Measurements from ENCODE around the gene ZNF627. TPM values are rescaled to one million over a fixed set of nuclear protein-coding genes. Genes with fewer than 3 reads are reported as not detected.
"Not testable (repeated sequence)": the region's sequence is repeated elsewhere in the genome, so short reads cannot be mapped to it uniquely, and the experiment has no call there.

ZNF627 gene
- total RNA-seq, 1 donor from 2014 or later, result 48.2 TPM

DNA sequence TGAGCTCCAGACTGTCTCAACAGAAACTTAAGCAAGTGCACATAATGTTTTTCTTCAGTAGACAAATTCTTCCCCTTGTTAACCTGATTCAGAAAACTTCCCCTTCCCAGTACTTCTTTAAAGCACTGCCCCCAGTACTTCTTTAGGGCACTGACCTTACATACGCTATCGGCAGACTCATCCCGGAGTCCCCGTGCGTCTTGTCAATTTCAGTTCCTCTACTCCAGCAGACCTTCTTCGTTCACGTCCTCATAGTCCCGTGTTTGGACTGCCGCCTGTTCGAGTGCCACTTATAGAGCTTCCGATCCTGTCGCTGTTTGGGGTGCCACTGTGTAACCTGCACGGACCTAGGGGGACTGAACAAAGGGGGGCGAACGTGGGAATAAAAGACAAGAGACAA lies 29.0 kb downstream of the ZNF627 start:
- peaks cover 4% of the 10 kb centered on the region for H3K9me3 Mint-ChIP-seq (ENCODE audit: unreplicated experiment)
- peaks cover 8% of the 10 kb centered on the region for H3K36me3 Mint-ChIP-seq (ENCODE audit: unreplicated experiment)
- no peak for DNase-seq
- no peaks in the 10 kb centered on the region for H3K4me1 Mint-ChIP-seq (ENCODE audit: low read depth, unreplicated experiment)
- no peak overlapping the region for H3K27ac Mint-ChIP-seq (ENCODE audit: unreplicated experiment)
- TF ChIP-seq CTCF (IDR thresholded peaks at IDR 0.05; ENCODE audit: partially characterized antibody, unreplicated experiment), result no peak
- H3K4me3 Mint-ChIP-seq (ENCODE audit: unreplicated experiment), result no peak overlapping the region
- H3K27me3 Mint-ChIP-seq (ENCODE audit: unreplicated experiment), result peaks cover 10% of the 10 kb centered on the region

GRCh38 chr19:11633223-11633622 lies 35.9 kb downstream of the ZNF627 start:
- Mint-ChIP-seq H3K4me3 (ENCODE audit: unreplicated experiment) (no peak overlapping the region), H3K9me3 (ENCODE audit: unreplicated experiment) (peaks cover 3% of the 10 kb centered on the region), H3K27me3 (ENCODE audit: unreplicated experiment) (no peaks in the 10 kb centered on the region), H3K4me1 (ENCODE audit: low read depth, unreplicated experiment) (no peaks in the 10 kb centered on the region), H3K36me3 (ENCODE audit: unreplicated experiment) (peaks cover 15% of the 10 kb centered on the region), H3K27ac (ENCODE audit: unreplicated experiment) (no peak overlapping the region)
- TF ChIP-seq CTCF (IDR thresholded peaks at IDR 0.05; ENCODE audit: partially characterized antibody, unreplicated experiment), result no peak
- no peak for DNase-seq

DNA sequence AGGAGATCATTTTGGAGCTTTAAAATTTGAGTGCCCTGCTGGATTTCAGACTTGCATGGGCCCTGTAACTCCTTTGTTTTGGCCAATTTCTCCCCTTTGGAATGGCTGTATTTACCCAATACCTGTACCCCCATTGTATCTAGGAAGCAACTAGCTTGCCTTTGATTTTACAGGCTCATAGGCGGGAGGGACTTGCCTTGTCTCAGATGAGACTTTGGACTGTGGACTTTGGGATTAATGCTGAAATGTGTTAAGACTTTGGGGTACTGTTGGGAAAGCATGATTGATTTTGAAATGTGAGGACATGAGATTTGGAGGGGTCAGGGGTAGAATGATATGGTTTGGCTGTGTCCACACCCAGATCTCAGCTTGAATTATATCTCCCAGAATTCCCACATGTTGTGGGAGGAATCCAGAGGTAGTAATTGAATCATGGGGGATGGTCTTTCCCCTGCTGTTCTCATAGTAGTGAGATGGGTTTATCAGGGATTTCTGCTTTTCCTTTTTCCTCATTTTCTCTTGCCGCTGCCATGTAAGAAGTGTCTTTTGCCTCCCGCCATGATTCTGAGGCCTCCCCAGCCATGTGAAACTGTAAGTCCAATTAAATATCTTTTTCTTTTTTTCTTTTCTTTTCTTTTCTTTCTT lies 36.9 kb downstream of the ZNF627 start:
- not testable (repeated sequence) for H3K27me3 Mint-ChIP-seq (ENCODE audit: unreplicated experiment); DNase-seq; H3K27ac Mint-ChIP-seq (ENCODE audit: unreplicated experiment); H3K9me3 Mint-ChIP-seq (ENCODE audit: unreplicated experiment); H3K4me3 Mint-ChIP-seq (ENCODE audit: unreplicated experiment); H3K4me1 Mint-ChIP-seq (ENCODE audit: low read depth, unreplicated experiment)
- H3K36me3 Mint-ChIP-seq (ENCODE audit: unreplicated experiment), result peaks cover 15% of the 10 kb centered on the region

- no peaks in the 10 kb centered on the region for H3K4me1 Mint-ChIP-seq (ENCODE audit: low read depth, unreplicated experiment)
- H3K4me3 Mint-ChIP-seq (ENCODE audit: unreplicated experiment), result no peak overlapping the region
- no peaks in the 10 kb centered on the region for H3K27me3 Mint-ChIP-seq (ENCODE audit: unreplicated experiment)
- H3K9me3 Mint-ChIP-seq (ENCODE audit: unreplicated experiment), result peaks cover 3% of the 10 kb centered on the region
- H3K36me3 Mint-ChIP-seq (ENCODE audit: unreplicated experiment), result no peaks in the 10 kb centered on the region
- no peak for TF ChIP-seq CTCF (IDR thresholded peaks at IDR 0.05; ENCODE audit: partially characterized antibody, unreplicated experiment)
- DNase-seq, result no peak
- no peak overlapping the region for H3K27ac Mint-ChIP-seq (ENCODE audit: unreplicated experiment)
Observed at GRCh38 chr19:11639245-11639601, 41.9 kb downstream of the ZNF627 start.

DNA sequence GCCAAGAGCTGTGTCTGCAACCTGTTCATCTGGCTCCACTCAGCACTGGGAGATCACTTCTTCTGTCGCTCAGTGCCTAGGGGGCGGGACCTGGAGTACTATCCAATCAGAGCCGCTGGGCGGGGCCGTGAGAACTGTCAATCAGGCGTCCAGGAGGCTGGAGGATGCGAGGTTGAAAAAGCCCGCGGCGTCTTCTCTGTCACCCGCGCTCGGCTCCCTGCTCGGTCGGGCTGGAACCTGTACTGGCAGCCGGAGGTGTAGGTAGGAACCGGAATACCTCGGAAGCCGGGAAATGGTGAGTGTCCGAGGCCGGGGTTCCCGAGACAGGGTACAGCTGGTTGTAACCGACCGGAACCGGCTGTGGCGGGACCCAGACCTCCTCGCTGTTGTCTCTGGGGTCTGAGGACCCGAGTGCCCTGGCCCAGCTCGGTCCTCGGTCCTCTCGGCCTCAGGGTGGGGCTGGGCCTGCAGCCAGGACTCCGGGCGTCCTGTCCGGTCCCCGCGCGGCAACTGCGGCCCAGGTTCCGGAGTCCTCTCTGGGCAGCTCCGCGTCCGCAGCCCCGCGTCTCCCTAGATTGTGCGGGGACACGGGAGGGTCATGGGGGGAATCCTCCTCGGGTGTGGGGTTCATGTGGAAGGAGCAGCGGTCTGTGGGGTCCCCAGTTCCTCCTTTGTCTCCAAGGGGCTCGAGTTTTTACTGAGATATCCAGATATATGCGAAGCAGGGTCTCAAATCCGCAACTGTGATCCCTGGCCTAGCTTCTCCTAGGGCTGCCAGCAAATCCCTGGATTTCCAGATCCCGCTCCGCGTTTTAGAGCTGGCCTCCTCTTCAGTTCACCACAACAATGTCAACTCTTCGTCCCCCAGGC lies 42.6 kb downstream of the ZNF627 start:
- Mint-ChIP-seq H3K4me1 (ENCODE audit: low read depth, unreplicated experiment) (no peaks in the 10 kb centered on the region), H3K27me3 (ENCODE audit: unreplicated experiment) (no peaks in the 10 kb centered on the region), H3K27ac (ENCODE audit: unreplicated experiment) (peak overlapping the region; percentile 81), H3K36me3 (ENCODE audit: unreplicated experiment) (no peaks in the 10 kb centered on the region), H3K9me3 (ENCODE audit: unreplicated experiment) (peaks cover 1% of the 10 kb centered on the region), H3K4me3 (ENCODE audit: unreplicated experiment) (peak overlapping the region; percentile 92)
- DNase-seq, result peak; percentile 99
- TF ChIP-seq CTCF (IDR thresholded peaks at IDR 0.05; ENCODE audit: partially characterized antibody, unreplicated experiment), result no peak

Measured in glutamatergic neuron (in vitro differentiated cells).